ENCODE measurements around the gene RAB5B. TPM values are rescaled to one million over a fixed set of nuclear protein-coding genes. Genes with fewer than 3 reads are reported as not detected.

RAB5B gene
- total and polyA plus RNA-seq, 4 experiments from 2014 or later: 67.5 to 112 (median 93.3) TPM

DNA sequence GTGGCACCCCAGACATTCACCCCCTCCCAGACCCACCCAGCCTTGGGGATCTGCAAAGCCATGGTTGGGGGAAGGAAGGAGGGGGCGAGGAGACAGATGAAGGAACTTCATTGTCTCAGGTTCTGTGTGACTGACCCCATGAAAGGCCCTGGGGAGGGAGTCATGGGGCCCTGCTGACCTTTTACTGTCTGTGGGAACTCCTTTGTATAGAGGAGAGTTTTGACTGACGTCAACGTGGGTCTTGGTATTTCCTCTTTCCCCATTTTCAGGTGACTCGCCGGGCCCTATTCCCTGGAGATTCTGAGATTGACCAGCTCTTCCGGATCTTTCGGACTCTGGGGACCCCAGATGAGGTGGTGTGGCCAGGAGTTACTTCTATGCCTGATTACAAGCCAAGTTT lies 3.1 kb upstream of the RAB5B start:
- H3K36me3 Mint-ChIP-seq: peaks cover 0 to 8% of the 10 kb centered on the region in 2 donors
- H3K4me3 Mint-ChIP-seq: peak overlapping the region in 1 of 8 donors; percentile 5
- no peak for DNase-seq
- H3K27me3 Mint-ChIP-seq: no peaks in the 10 kb centered on the region
- Histone ChIP-seq H3K27ac (ENCODE audit: low read depth, low read length) (no peak overlapping the region), H3K4me3 (ENCODE audit: low read length in 2 of 2) (no peak overlapping the region), H3K27me3 (ENCODE audit: insufficient read depth, low read length) (no peaks in the 10 kb centered on the region), H3K36me3 (ENCODE audit: insufficient read depth, low read length) (no peaks in the 10 kb centered on the region), H3K4me1 (ENCODE audit: insufficient read depth, low read length) (peaks cover 42% of the 10 kb centered on the region), H3K9me3 (ENCODE audit: control insufficient read depth in 1 of 2, low read length in 2 of 2) (no peaks in the 10 kb centered on the region)
- peak overlapping the region in 2 of 7 donors; percentile 4 to 12 for H3K27ac Mint-ChIP-seq
- peaks cover 16 to 33% (median 25%) of the 10 kb centered on the region in 4 donors for H3K4me1 Mint-ChIP-seq
- ChIA-PET CTCF (ENCODE audit: partially characterized antibody) (no interaction called here), POLR2A (ENCODE audit: partially characterized antibody) (interaction anchor here (4.6 kb wide), 1 partner anchor 14 kb away, joined by 55 read pairs; no protein-coding TSS in a partner anchor)
- H3K9me3 Mint-ChIP-seq: no peaks in the 10 kb centered on the region
- intact Hi-C loops (cut with micrococcal nuclease): no loop called here

DNA sequence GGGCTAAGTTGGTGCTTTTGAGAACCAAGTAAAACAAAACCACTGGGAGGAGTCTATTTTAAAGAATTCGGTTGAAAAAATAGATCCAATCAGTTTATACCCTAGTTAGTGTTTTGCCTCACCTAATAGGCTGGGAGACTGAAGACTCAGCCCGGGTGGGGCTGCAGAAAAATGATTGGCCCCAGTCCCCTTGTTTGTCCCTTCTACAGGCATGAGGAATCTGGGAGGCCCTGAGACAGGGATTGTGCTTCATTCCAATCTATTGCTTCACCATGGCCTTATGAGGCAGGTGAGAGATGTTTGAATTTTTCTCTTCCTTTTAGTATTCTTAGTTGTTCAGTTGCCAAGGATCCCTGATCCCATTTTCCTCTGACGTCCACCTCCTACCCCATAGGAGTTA lies 1.8 kb upstream of the RAB5B start:
- Histone ChIP-seq H3K4me3 (ENCODE audit: low read length in 2 of 2) (no peak overlapping the region), H3K9me3 (ENCODE audit: control insufficient read depth in 1 of 2, low read length in 2 of 2) (no peaks in the 10 kb centered on the region), H3K27ac (ENCODE audit: low read depth, low read length) (peak overlapping the region; percentile 84), H3K36me3 (ENCODE audit: insufficient read depth, low read length) (no peaks in the 10 kb centered on the region), H3K4me1 (ENCODE audit: insufficient read depth, low read length) (peaks cover 43% of the 10 kb centered on the region), H3K27me3 (ENCODE audit: insufficient read depth, low read length) (no peaks in the 10 kb centered on the region)
- Mint-ChIP-seq H3K27me3 (no peaks in the 10 kb centered on the region), H3K9me3 (no peaks in the 10 kb centered on the region), H3K4me1 (peaks cover 19 to 32% (median 25%) of the 10 kb centered on the region in 4 donors), H3K27ac (peak overlapping the region in 1 of 7 donors; percentile 78), H3K36me3 (peaks cover 0 to 4% of the 10 kb centered on the region in 2 donors), H3K4me3 (peak overlapping the region in 5 of 8 donors; percentile 11 to 59 (median 29))
- intact Hi-C loops (cut with micrococcal nuclease): loop anchor here (2.0 kb wide), 1 partner anchor 15 kb away; no protein-coding TSS in a partner anchor
- ChIA-PET POLR2A (ENCODE audit: partially characterized antibody) (interaction anchor here (3.3 to 3.8 kb wide), 2 partner anchors 15 to 40 kb away, joined by 68 to 155 read pairs; partner anchors contain the start of genes DGKA and PYM1), CTCF (ENCODE audit: partially characterized antibody) (no interaction called here)
- DNase-seq: no peak

DNA sequence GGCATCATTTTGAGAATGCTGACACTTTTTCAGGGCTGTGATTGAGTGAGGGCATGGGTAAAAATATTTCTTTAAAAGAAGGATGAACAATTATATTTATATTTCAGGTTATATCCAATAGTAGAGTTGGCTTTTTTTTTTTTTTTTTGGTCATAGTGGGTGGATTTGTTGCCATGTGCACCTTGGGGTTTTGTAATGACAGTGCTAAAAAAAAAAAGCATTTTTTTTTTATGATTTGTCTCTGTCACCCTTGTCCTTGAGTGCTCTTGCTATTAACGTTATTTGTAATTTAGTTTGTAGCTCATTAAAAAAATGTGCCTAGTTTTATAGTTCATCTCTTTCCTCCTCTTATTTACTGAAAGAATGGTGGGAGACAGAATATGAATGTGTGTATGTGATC lies 1.4 kb upstream of the RAB5B start:
- DNase-seq: no peak
- Histone ChIP-seq H3K4me3 (ENCODE audit: low read length in 2 of 2) (peak overlapping the region in 1 of 2 donors; percentile 72), H3K9me3 (ENCODE audit: control insufficient read depth in 1 of 2, low read length in 2 of 2) (no peaks in the 10 kb centered on the region), H3K36me3 (ENCODE audit: insufficient read depth, low read length) (no peaks in the 10 kb centered on the region), H3K27me3 (ENCODE audit: insufficient read depth, low read length) (no peaks in the 10 kb centered on the region), H3K27ac (ENCODE audit: low read depth, low read length) (peak overlapping the region; percentile 84), H3K4me1 (ENCODE audit: insufficient read depth, low read length) (peaks cover 41% of the 10 kb centered on the region)
- Mint-ChIP-seq H3K9me3 (no peaks in the 10 kb centered on the region), H3K27ac (peak overlapping the region in 1 of 7 donors; percentile 78), H3K4me3 (peak overlapping the region in 5 of 8 donors; percentile 11 to 59 (median 29)), H3K36me3 (peaks cover 0 to 4% of the 10 kb centered on the region in 2 donors), H3K4me1 (peaks cover 17 to 30% (median 26%) of the 10 kb centered on the region in 4 donors), H3K27me3 (no peaks in the 10 kb centered on the region)
- POLR2A ChIA-PET (ENCODE audit: partially characterized antibody): interaction anchor here (3.3 to 3.8 kb wide), 2 partner anchors 15 to 41 kb away, joined by 68 to 155 read pairs; partner anchors contain the start of genes DGKA and PYM1
- intact Hi-C loops (cut with micrococcal nuclease): loop anchor here (2.0 kb wide), 1 partner anchor 16 kb away; no protein-coding TSS in a partner anchor
- CTCF ChIA-PET (ENCODE audit: partially characterized antibody): no interaction called here

DNA sequence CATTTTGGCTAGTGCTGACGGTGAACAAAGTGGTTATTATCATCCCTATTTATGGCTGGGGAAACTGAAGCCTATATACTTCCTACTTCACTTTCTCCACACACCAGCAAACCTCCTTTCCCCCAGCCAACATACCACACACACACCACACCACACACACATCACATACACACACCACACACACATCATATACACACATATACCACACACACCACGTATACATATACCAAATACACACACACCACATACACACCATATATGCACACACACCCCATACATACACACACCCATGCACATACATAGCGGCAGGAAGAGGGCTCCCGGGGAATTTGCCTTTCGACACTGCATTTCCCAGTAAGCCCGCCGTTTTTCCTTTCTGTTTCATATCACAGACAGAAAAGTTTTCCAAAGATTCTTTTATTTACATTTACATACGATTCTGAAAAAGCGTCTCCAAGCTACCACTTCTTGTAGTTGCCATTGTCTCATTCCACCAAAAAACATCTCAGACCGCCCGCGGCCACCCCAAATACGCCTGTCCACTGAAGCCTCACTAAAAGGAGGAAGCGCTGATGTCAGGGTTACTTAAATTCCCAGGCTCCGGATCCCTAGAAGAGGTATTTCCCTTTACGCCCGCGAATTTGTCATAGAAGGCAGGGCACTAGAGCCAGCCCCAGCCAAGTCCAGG lies 823 bp upstream of the RAB5B start:
- intact Hi-C loops (cut with micrococcal nuclease): loop anchor here (1.0 to 2.0 kb wide), 7 partner anchors 16 to 156 kb away; partner anchors contain the start of genes DNAJC14, PA2G4, RPL41 and RPS26
- no peaks in the 10 kb centered on the region for H3K27me3 Mint-ChIP-seq
- no peaks in the 10 kb centered on the region for H3K9me3 ChIP-seq (ENCODE audit: control insufficient read depth in 1 of 2, low read length in 2 of 2)
- H3K36me3 Mint-ChIP-seq: peaks cover 0 to 7% of the 10 kb centered on the region in 2 donors
- no peaks in the 10 kb centered on the region for H3K9me3 Mint-ChIP-seq
- DNase-seq: peak in 3 of 5 donors; percentile 19 to 42 (median 37)
- H3K27ac ChIP-seq (ENCODE audit: low read depth, low read length): peak overlapping the region; percentile 84
- H3K27me3 ChIP-seq (ENCODE audit: insufficient read depth, low read length): no peaks in the 10 kb centered on the region
- ChIA-PET POLR2A (ENCODE audit: partially characterized antibody) (interaction anchor here (0.6 to 3.8 kb wide), 48 partner anchors 7 to 704 kb away, joined by 3 to 155 read pairs (median 5); partner anchors contain the start of genes BLOC1S1, COQ10A, DGKA and DNAJC14), CTCF (ENCODE audit: partially characterized antibody) (interaction anchor here (0.7 to 2.5 kb wide), 15 partner anchors 14 to 233 kb away, joined by 3 to 15 read pairs (median 5); partner anchors contain the start of genes DGKA, DNAJC14, ORMDL2 and SARNP)
- H3K4me3 ChIP-seq (ENCODE audit: low read length in 2 of 2): peak overlapping the region; percentile 24 to 72
- peaks cover 13 to 30% (median 24%) of the 10 kb centered on the region in 4 donors for H3K4me1 Mint-ChIP-seq
- no peaks in the 10 kb centered on the region for H3K36me3 ChIP-seq (ENCODE audit: insufficient read depth, low read length)
- H3K27ac Mint-ChIP-seq: no peak overlapping the region
- peaks cover 37% of the 10 kb centered on the region for H3K4me1 ChIP-seq (ENCODE audit: insufficient read depth, low read length)
- no peak overlapping the region for H3K4me3 Mint-ChIP-seq

DNA sequence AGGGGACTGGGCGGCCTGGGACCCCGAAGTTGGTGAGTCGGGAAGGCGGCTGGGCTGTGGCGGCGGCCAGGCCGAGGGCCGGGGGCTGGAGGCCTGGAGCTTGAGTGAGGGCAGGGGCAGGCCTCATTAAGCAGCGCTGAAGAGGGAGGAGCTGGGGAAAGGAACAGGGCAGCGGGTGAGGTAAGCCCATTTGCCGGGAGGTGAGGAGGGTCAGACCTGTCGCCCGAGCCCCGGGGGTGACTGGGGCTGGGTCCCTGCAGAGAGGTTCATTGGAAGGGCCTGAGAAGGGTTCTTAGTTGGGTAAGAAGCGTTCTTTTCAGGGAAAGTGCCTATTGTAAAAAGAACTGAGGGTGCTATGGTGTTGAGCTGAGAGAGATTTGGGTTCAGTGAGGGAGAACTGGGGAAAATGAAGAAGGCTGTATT lies 441 bp downstream of the RAB5B start:
- H3K36me3 Mint-ChIP-seq: peaks cover 3 to 16% of the 10 kb centered on the region in 2 donors
- H3K27me3 Mint-ChIP-seq: no peaks in the 10 kb centered on the region
- no peak for DNase-seq
- H3K4me3 ChIP-seq (ENCODE audit: low read length in 2 of 2): peak overlapping the region; percentile 60 to 73
- no peaks in the 10 kb centered on the region for H3K9me3 ChIP-seq (ENCODE audit: control insufficient read depth in 1 of 2, low read length in 2 of 2)
- H3K4me1 ChIP-seq (ENCODE audit: insufficient read depth, low read length): peaks cover 38% of the 10 kb centered on the region
- intact Hi-C loops (cut with micrococcal nuclease): loop anchor here (2.0 kb wide), 1 partner anchor 22 kb away; the partner anchor contains the start of gene SUOX
- CTCF ChIA-PET (ENCODE audit: partially characterized antibody): interaction anchor here (0.9 to 2.5 kb wide), 15 partner anchors 16 to 248 kb away, joined by 3 to 15 read pairs (median 5); partner anchors contain the start of genes DGKA, ORMDL2, PA2G4 and RNF41
- no peaks in the 10 kb centered on the region for H3K36me3 ChIP-seq (ENCODE audit: insufficient read depth, low read length)
- no peaks in the 10 kb centered on the region for H3K27me3 ChIP-seq (ENCODE audit: insufficient read depth, low read length)
- no peak overlapping the region for H3K4me3 Mint-ChIP-seq
- POLR2A ChIA-PET (ENCODE audit: partially characterized antibody): interaction anchor here (0.5 to 3.8 kb wide), 58 partner anchors 9 to 671 kb away, joined by 3 to 155 read pairs (median 5); partner anchors contain the start of genes BLOC1S1, COQ10A, DGKA and DNAJC14
- peaks cover 17 to 36% (median 27%) of the 10 kb centered on the region in 4 donors for H3K4me1 Mint-ChIP-seq
- H3K27ac ChIP-seq (ENCODE audit: low read depth, low read length): peak overlapping the region; percentile 87
- H3K9me3 Mint-ChIP-seq: no peaks in the 10 kb centered on the region
- H3K27ac Mint-ChIP-seq: no peak overlapping the region

DNA sequence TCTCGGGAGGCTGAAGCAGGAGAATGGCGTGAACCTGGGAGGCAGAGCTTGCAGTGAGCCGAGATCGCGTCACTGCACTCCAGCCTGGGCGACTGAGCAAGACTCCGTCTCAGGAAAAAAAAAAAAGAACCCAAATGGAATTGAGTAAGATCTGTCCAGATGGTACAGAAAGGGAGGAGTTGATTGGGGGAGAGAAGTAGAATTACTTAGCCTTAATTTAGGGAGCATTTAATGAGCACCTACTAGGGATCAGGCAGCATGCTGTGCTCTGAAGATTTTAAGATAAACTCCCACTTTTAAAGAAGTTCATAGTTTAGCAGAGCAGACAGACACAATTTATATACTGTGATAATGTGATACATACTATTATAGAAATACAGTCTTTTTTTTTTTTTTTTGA lies 4.5 kb downstream of the RAB5B start:
- peak overlapping the region in 1 of 7 donors; percentile 22 for H3K27ac Mint-ChIP-seq
- H3K9me3 Mint-ChIP-seq: no peaks in the 10 kb centered on the region
- ChIA-PET CTCF (ENCODE audit: partially characterized antibody) (interaction anchor here (0.9 to 1.8 kb wide), 2 partner anchors 17 to 18 kb away, joined by 4 to 6 read pairs; partner anchors contain the start of gene SUOX), POLR2A (ENCODE audit: partially characterized antibody) (interaction anchor here (0.7 to 1.8 kb wide), 2 partner anchors 23 to 48 kb away, joined by 3 to 12 read pairs; no protein-coding TSS in a partner anchor)
- intact Hi-C loops (cut with micrococcal nuclease): no loop called here
- peaks cover 33% of the 10 kb centered on the region for H3K4me1 ChIP-seq (ENCODE audit: insufficient read depth, low read length)
- H3K4me1 Mint-ChIP-seq: peaks cover 27 to 43% (median 32%) of the 10 kb centered on the region in 4 donors
- H3K9me3 ChIP-seq (ENCODE audit: control insufficient read depth in 1 of 2, low read length in 2 of 2): no peaks in the 10 kb centered on the region
- H3K27me3 ChIP-seq (ENCODE audit: insufficient read depth, low read length): no peaks in the 10 kb centered on the region
- no peaks in the 10 kb centered on the region for H3K27me3 Mint-ChIP-seq
- H3K27ac ChIP-seq (ENCODE audit: low read depth, low read length): no peak overlapping the region
- DNase-seq: no peak
- H3K36me3 Mint-ChIP-seq: peaks cover 15 to 44% of the 10 kb centered on the region in 2 donors
- H3K36me3 ChIP-seq (ENCODE audit: insufficient read depth, low read length): peaks cover 13% of the 10 kb centered on the region
- H3K4me3 ChIP-seq (ENCODE audit: low read length in 2 of 2): no peak overlapping the region
- no peak overlapping the region for H3K4me3 Mint-ChIP-seq

All from CD4-positive, alpha-beta memory T cell (primary cell).